ENCODE results near the gene RRP15.

Gene RRP15

GRCh38 chr1:218305472-218306064 lies 20.5 kb downstream of the RRP15 start:
- H3K4me3 ChIP-seq (ENCODE audit: low read depth, low read length, poor library complexity, severe bottlenecking): no peak overlapping the region
- no peaks in the 10 kb centered on the region for H3K9me2 ChIP-seq (ENCODE audit: low read depth, low read length)
- no peaks in the 10 kb centered on the region for H3K9me3 ChIP-seq (ENCODE audit: low read length)
- peaks cover 77% of the 10 kb centered on the region for H3K36me3 ChIP-seq (ENCODE audit: insufficient read depth, low read length)
- no peaks in the 10 kb centered on the region for H3K4me1 ChIP-seq (ENCODE audit: insufficient read depth, low read length, severe bottlenecking)
- no peak overlapping the region for H3K4me2 ChIP-seq (ENCODE audit: low read length)
- no peak overlapping the region for H3K27ac ChIP-seq (ENCODE audit: low read depth, low read length, poor library complexity, severe bottlenecking)
- TF ChIP-seq EZH2 (IDR thresholded peaks at IDR 0.05; ENCODE audit: borderline replicate concordance, low read length): no peak
- TF ChIP-seq, protein P1, sequence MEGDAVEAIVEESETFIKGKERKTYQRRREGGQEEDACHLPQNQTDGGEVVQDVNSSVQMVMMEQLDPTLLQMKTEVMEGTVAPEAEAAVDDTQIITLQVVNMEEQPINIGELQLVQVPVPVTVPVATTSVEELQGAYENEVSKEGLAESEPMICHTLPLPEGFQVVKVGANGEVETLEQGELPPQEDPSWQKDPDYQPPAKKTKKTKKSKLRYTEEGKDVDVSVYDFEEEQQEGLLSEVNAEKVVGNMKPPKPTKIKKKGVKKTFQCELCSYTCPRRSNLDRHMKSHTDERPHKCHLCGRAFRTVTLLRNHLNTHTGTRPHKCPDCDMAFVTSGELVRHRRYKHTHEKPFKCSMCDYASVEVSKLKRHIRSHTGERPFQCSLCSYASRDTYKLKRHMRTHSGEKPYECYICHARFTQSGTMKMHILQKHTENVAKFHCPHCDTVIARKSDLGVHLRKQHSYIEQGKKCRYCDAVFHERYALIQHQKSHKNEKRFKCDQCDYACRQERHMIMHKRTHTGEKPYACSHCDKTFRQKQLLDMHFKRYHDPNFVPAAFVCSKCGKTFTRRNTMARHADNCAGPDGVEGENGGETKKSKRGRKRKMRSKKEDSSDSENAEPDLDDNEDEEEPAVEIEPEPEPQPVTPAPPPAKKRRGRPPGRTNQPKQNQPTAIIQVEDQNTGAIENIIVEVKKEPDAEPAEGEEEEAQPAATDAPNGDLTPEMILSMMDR (IDR thresholded peaks at IDR 0.05; ENCODE audit: low read length): no peak
- no peak overlapping the region for H2AFZ ChIP-seq (ENCODE audit: low read length)
- no peak overlapping the region for H3K9ac ChIP-seq (ENCODE audit: low read length)
- H4K20me1 ChIP-seq (ENCODE audit: insufficient read depth, low read length): no peaks in the 10 kb centered on the region
- no peaks in the 10 kb centered on the region for H3K27me3 ChIP-seq (ENCODE audit: insufficient read depth, low read length)
- no peaks in the 10 kb centered on the region for H3F3A ChIP-seq (ENCODE audit: insufficient read depth, low read length)
- H3K79me2 ChIP-seq (ENCODE audit: insufficient read depth, low read length): peaks cover 6% of the 10 kb centered on the region; the same call in 1 of the 2 replicates

DNA sequence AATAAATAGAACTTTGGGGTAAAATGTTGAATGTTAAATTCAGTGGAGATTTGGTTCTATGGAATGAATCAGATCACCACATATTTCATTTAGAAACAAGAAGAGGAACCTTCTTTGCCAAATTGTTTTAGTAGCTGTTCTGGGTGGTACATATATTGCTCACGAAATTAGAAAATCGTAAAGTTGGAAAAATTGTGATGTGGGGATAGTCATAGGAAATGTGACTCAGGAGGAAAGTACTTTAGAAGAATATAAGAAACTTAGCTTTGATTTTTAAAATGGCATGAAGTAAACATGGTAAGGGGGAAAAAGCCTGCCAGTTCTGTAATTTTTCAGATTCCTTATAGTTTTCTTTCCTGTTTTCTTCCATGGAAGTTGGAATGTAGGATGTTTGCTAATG lies 27.4 kb downstream of the RRP15 start:
- H3K9me3 ChIP-seq (ENCODE audit: low read length): no peaks in the 10 kb centered on the region
- H4K20me1 ChIP-seq (ENCODE audit: insufficient read depth, low read length): no peaks in the 10 kb centered on the region
- H3K27me3 ChIP-seq (ENCODE audit: insufficient read depth, low read length): no peaks in the 10 kb centered on the region
- no peak overlapping the region for H2AFZ ChIP-seq (ENCODE audit: low read length)
- peaks cover 54% of the 10 kb centered on the region for H3K36me3 ChIP-seq (ENCODE audit: insufficient read depth, low read length)
- H3K9me2 ChIP-seq (ENCODE audit: low read depth, low read length): no peaks in the 10 kb centered on the region
- H3K9ac ChIP-seq (ENCODE audit: low read length): no peak overlapping the region
- no peak overlapping the region for H3K4me3 ChIP-seq (ENCODE audit: low read depth, low read length, poor library complexity, severe bottlenecking)
- H3K4me2 ChIP-seq (ENCODE audit: low read length): no peak overlapping the region
- H3F3A ChIP-seq (ENCODE audit: insufficient read depth, low read length): no peaks in the 10 kb centered on the region
- no peaks in the 10 kb centered on the region for H3K4me1 ChIP-seq (ENCODE audit: insufficient read depth, low read length, severe bottlenecking)
- H3K27ac ChIP-seq (ENCODE audit: low read depth, low read length, poor library complexity, severe bottlenecking): no peak overlapping the region
- no peak for TF ChIP-seq EZH2 (IDR thresholded peaks at IDR 0.05; ENCODE audit: borderline replicate concordance, low read length)
- TF ChIP-seq, protein P1 (IDR thresholded peaks at IDR 0.05; ENCODE audit: low read length): no peak
- H3K79me2 ChIP-seq (ENCODE audit: insufficient read depth, low read length): no peaks in the 10 kb centered on the region

- H4K20me1 ChIP-seq (ENCODE audit: insufficient read depth, low read length): no peaks in the 10 kb centered on the region
- no peaks in the 10 kb centered on the region for H3K4me1 ChIP-seq (ENCODE audit: insufficient read depth, low read length, severe bottlenecking)
- TF ChIP-seq, protein P1 (IDR thresholded peaks at IDR 0.05; ENCODE audit: low read length): no peak
- no peak for TF ChIP-seq EZH2 (IDR thresholded peaks at IDR 0.05; ENCODE audit: borderline replicate concordance, low read length)
- H3K27me3 ChIP-seq (ENCODE audit: insufficient read depth, low read length): no peaks in the 10 kb centered on the region
- H3K9ac ChIP-seq (ENCODE audit: low read length): no peak overlapping the region
- H3K27ac ChIP-seq (ENCODE audit: low read depth, low read length, poor library complexity, severe bottlenecking): no peak overlapping the region
- H3F3A ChIP-seq (ENCODE audit: insufficient read depth, low read length): no peaks in the 10 kb centered on the region
- no peaks in the 10 kb centered on the region for H3K9me2 ChIP-seq (ENCODE audit: low read depth, low read length)
- no peak overlapping the region for H3K4me2 ChIP-seq (ENCODE audit: low read length)
- H2AFZ ChIP-seq (ENCODE audit: low read length): no peak overlapping the region
- no peaks in the 10 kb centered on the region for H3K9me3 ChIP-seq (ENCODE audit: low read length)
- H3K4me3 ChIP-seq (ENCODE audit: low read depth, low read length, poor library complexity, severe bottlenecking): no peak overlapping the region
- H3K36me3 ChIP-seq (ENCODE audit: insufficient read depth, low read length): peaks cover 44% of the 10 kb centered on the region
- H3K79me2 ChIP-seq (ENCODE audit: insufficient read depth, low read length): no peaks in the 10 kb centered on the region
Measured at GRCh38 chr1:218314316-218314715, 29.2 kb downstream of the RRP15 start.
